ENCODE results near the gene KMT5C. TPM values are rescaled to one million over a fixed set of nuclear protein-coding genes. Genes with fewer than 3 reads are reported as not detected.

KMT5C gene
- total RNA-seq, 2 experiments from 2014 or later, result 22.8 to 36.1 TPM

DNA sequence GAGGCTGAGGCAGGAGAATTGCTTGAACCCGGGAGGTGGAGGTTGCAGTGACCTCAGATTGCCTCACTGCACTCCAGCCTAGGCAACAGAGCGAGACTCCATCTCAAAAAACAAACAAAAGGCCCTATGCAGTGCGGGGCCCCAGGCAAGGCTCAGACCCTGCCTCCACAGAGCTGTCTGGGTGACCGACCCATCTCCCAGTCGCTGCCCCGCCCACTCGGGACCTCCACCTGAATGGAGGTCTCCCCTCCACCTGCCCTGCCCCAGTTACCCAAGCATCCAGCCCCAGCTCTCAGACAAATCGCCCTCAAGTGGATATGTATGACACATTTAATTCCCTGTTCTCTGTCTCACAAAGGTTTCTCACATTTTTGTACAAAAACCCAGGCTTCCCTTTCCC lies 25.6 kb downstream of the KMT5C start:
- Histone ChIP-seq H3K36me3 (ENCODE audit: insufficient read depth, low read length) (no peaks in the 10 kb centered on the region), H3K27ac (ENCODE audit: low read depth, low read length, poor library complexity, severe bottlenecking) (no peak overlapping the region), H3K4me3 (ENCODE audit: low read depth, low read length, poor library complexity, severe bottlenecking) (no peak overlapping the region), H3K9me3 (ENCODE audit: low read length) (no peaks in the 10 kb centered on the region), H2AFZ (ENCODE audit: low read length) (no peak overlapping the region), H3K4me1 (ENCODE audit: insufficient read depth, low read length, poor library complexity, severe bottlenecking) (no peaks in the 10 kb centered on the region), H3K79me2 (ENCODE audit: insufficient read depth, low read depth, low read length) (no peaks in the 10 kb centered on the region), H3K4me2 (ENCODE audit: low read length) (no peak overlapping the region), H3K9me2 (ENCODE audit: insufficient read depth, low read length) (no peaks in the 10 kb centered on the region), H4K20me1 (ENCODE audit: insufficient read depth, low read length) (no peaks in the 10 kb centered on the region)
- CTCF ChIA-PET (ENCODE audit: unreplicated experiment), result no interaction called here
- POLR2A ChIA-PET, result no interaction called here
- intact Hi-C loops (cut with micrococcal nuclease; ENCODE audit: unreplicated experiment), result no loop called here
- TF ChIP-seq CTCF (conservative IDR thresholded peaks at IDR 0.05; ENCODE audit: low read length) (no peak), EZH2phosphoT487 (IDR thresholded peaks at IDR 0.05; ENCODE audit: borderline replicate concordance, low read depth, low read length) (no peak)
- DNase-seq (ENCODE audit: low spot score), result no peak
- BruUV-seq (replicated peaks), result no TSS peak

GRCh38 chr19:55365964-55366363 lies 26.3 kb downstream of the KMT5C start:
- DNase-seq (ENCODE audit: low spot score), result no peak
- ChIA-PET POLR2A (no interaction called here), CTCF (ENCODE audit: unreplicated experiment) (no interaction called here)
- H3K4me1 ChIP-seq (ENCODE audit: insufficient read depth, low read length, poor library complexity, severe bottlenecking), result no peaks in the 10 kb centered on the region
- H3K79me2 ChIP-seq (ENCODE audit: insufficient read depth, low read depth, low read length), result no peaks in the 10 kb centered on the region
- H3K4me2 ChIP-seq (ENCODE audit: low read length), result no peak overlapping the region
- H3K27ac ChIP-seq (ENCODE audit: low read depth, low read length, poor library complexity, severe bottlenecking), result no peak overlapping the region
- no peaks in the 10 kb centered on the region for H3K9me2 ChIP-seq (ENCODE audit: insufficient read depth, low read length)
- H4K20me1 ChIP-seq (ENCODE audit: insufficient read depth, low read length), result no peaks in the 10 kb centered on the region
- no peak overlapping the region for H3K4me3 ChIP-seq (ENCODE audit: low read depth, low read length, poor library complexity, severe bottlenecking)
- TF ChIP-seq CTCF (conservative IDR thresholded peaks at IDR 0.05; ENCODE audit: low read length) (no peak), EZH2phosphoT487 (IDR thresholded peaks at IDR 0.05; ENCODE audit: borderline replicate concordance, low read depth, low read length) (no peak)
- no peaks in the 10 kb centered on the region for H3K9me3 ChIP-seq (ENCODE audit: low read length)
- H3K36me3 ChIP-seq (ENCODE audit: insufficient read depth, low read length), result no peaks in the 10 kb centered on the region
- no peak overlapping the region for H2AFZ ChIP-seq (ENCODE audit: low read length)
- no TSS peak for BruUV-seq (replicated peaks)
- intact Hi-C loops (cut with micrococcal nuclease; ENCODE audit: unreplicated experiment), result no loop called here

- CTCF ChIA-PET (ENCODE audit: unreplicated experiment), result no interaction called here
- H4K20me1 ChIP-seq (ENCODE audit: insufficient read depth, low read length), result no peaks in the 10 kb centered on the region
Observed at GRCh38 chr19:55366790-55367189, 27.1 kb downstream of the KMT5C start.

More at GRCh38 chr19:55366790-55367189, 27.1 kb downstream of the KMT5C start:
- no peak overlapping the region for H3K4me3 ChIP-seq (ENCODE audit: low read depth, low read length, poor library complexity, severe bottlenecking)
- no peak overlapping the region for H2AFZ ChIP-seq (ENCODE audit: low read length)
- no peaks in the 10 kb centered on the region for H3K79me2 ChIP-seq (ENCODE audit: insufficient read depth, low read depth, low read length)
- no peak overlapping the region for H3K4me2 ChIP-seq (ENCODE audit: low read length)
- no peaks in the 10 kb centered on the region for H3K9me3 ChIP-seq (ENCODE audit: low read length)
- no peak overlapping the region for H3K27ac ChIP-seq (ENCODE audit: low read depth, low read length, poor library complexity, severe bottlenecking)
- no TSS peak for BruUV-seq (replicated peaks)
- no peaks in the 10 kb centered on the region for H3K9me2 ChIP-seq (ENCODE audit: insufficient read depth, low read length)
- POLR2A ChIA-PET, result no interaction called here
- DNase-seq (ENCODE audit: low spot score), result no peak
- no peaks in the 10 kb centered on the region for H3K36me3 ChIP-seq (ENCODE audit: insufficient read depth, low read length)
- TF ChIP-seq CTCF (conservative IDR thresholded peaks at IDR 0.05; ENCODE audit: low read length) (no peak), EZH2phosphoT487 (IDR thresholded peaks at IDR 0.05; ENCODE audit: borderline replicate concordance, low read depth, low read length) (no peak)
- intact Hi-C loops (cut with micrococcal nuclease; ENCODE audit: unreplicated experiment), result no loop called here
- no peaks in the 10 kb centered on the region for H3K4me1 ChIP-seq (ENCODE audit: insufficient read depth, low read length, poor library complexity, severe bottlenecking)

Measured in OCI-LY7 (cell line).